SKM-1 (cell line): ENCODE measurements around the gene CCL8.
"Not testable (repeated sequence)": the region's sequence is repeated elsewhere in the genome, so short reads cannot be mapped to it uniquely, and the experiment has no call there.

Experiments used
- DNase-seq: peaks from one replicate; lab custom pipeline; 2025; ENCODE audit not compliant: unreplicated experiment; lab: John Stamatoyannopoulos, UW

The CCL8 gene

DNA sequence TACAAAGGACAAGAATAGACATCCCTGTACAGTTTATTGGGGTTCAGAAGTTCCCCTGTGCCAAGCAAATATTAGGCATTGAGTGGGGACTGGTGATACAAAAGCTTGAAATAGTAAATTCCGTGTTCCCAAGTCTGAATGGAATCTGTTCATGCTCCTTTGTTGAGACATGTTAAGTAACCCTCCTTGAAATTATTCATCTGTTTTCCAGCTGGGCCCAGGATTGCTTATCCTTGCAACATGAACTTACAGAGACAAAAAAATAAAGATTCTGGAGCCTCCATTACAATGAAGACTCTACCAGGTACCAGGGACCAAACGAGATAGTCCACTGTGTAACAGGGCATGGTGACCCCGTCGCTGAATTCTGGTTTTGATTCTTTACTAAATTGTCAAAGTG, 6.1 kb upstream of the CCL8 start:
- DNase-seq: no peak

DNA sequence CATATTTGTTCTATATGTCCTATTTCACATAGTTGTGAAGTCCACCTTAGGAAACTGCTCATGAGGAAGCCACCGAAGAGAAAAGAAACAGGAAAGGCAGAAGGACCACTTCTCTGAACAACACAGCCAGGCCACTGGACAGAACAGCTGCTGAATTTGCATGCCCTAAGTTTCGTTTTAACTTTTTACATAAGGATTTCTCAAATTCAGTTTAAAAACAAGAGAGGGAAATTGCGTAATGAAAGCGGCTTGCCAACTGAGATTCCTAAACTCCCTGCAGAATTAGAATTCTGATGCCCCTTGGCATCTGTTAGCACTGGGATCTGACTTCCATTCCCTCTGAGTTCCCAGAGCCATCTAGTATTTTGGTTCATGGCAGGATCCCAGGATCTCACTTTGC, 5.0 kb upstream of the CCL8 start:
- no peak for DNase-seq

- no peak for DNase-seq
These were observed 761 bp upstream of the CCL8 start for GRCh38 chr17:34318474-34318873.

- DNase-seq: no peak
These were observed 2.7 kb downstream of the CCL8 start for GRCh38 chr17:34321964-34322363.

DNA sequence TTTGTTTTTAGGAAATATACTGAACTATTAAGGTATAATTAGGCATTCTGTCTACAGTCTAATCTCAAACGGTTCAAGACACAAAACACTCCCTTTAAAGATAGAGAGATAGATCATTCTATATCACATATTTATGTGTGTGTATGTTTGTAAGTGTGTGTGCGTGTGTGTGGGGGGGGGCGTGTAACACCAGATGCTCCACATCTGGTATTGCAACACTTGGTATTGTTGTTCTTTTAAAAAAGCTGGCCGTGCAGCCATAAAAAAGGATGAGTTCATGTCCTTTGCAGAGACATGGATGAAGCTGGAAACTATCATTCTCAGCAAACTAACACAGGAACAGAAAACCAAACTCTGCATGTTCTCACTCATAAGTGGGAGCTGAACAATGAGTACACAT, 8.3 kb downstream of the CCL8 start:
- DNase-seq: not testable (repeated sequence)

DNA sequence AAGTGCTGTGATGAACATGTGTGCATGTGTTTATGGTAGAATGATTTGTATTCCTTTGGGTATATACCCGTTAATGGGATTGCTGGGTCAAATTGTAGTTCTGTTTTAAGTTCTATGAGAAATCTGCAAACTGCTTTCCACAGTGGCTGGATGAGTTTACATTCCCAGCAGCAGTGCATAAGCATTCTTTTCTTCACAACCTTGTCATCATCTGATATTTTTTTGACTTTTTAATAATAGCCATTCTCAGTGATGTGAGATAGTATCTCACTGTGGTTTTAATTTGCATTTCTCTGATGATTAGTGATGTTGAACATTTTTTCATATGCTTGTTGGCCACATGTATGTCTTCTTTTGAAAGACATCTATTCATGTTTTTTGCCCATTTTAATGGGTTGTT, 18.5 kb downstream of the CCL8 start:
- no peak for DNase-seq

- DNase-seq: no peak
These were observed 20.0 kb downstream of the CCL8 start for GRCh38 chr17:34339138-34339770.

GRCh38 chr17:34341916-34342315, 22.7 kb downstream of the CCL8 start:
- no peak for DNase-seq

DNA sequence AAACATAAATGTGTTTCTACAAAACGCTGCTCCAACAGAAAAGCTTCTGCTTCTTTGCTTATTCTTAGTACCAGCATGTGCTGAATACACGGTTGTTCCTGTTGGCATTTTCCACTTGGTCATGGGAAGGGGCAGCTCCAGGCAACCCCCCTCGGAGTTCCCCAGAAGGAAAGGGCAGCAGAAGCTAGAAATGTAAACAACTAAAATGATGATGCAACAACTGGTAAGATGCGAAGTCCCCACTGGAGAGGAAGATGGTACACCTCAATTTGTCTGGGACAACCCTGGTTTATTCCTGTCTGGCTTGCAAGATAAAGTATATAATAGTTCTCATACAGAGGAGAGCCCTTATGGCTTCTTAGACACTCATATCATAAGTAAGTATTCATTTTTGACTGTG, 27.8 kb downstream of the CCL8 start:
- DNase-seq: no peak

GRCh38 chr17:34349751-34350150, 30.5 kb downstream of the CCL8 start:
- DNase-seq: no peak

DNA sequence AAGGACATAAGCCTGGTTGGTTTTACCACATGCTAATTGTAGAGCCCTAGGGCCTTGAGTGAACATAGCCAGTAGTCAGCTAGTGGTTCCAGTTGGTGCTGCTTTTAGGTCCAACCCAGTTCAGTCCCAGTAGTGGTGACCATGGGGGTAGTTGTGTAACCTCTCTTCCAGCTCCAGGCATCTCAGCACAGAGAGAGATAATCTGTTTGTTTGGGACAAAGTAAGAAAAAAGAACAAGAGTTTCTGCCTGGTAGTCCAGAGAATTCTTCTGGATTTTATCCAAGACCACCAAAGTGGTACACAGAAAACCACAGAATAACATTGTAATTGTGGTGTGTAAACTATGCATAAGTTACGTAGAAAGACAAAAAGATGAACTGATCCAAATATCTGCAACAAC, 31.9 kb downstream of the CCL8 start:
- DNase-seq: no peak

DNA sequence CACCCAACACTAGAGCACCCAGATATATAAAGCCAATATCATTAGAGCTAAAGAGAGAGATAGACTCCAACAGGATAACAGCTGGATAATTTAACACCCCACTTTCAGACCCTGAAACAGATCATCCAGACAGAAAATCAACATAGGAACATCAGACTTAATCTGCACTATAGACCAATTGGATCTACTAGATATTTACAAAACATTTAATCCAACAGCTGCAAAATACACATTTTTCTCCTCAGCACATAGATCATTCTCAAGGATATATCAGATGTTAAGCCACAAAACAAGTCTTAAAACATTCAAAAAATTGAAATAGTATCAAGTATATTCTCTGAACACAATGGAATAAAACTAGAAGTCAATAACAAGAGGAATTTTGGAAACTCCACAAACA, 33.0 kb downstream of the CCL8 start:
- DNase-seq: no peak

DNA sequence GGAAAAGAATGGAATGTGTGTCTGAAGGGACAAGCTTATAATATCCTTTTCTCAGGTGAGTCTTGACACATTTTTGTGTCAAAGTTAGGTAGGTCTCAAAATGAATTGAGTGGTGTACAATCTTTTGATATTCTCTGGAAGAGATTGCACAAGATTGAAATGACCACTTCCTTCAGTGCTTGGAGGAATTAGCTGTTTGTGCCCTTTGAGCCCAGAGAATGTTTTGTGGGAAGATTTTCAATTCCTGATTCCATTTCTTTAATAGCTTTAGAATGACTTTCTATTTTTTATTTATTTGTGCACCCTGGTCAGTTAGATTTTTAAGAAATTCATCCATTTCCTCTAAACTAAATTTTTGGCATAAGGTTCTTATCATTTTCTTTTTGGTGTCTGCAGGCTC, 35.4 kb downstream of the CCL8 start:
- no peak for DNase-seq

DNA sequence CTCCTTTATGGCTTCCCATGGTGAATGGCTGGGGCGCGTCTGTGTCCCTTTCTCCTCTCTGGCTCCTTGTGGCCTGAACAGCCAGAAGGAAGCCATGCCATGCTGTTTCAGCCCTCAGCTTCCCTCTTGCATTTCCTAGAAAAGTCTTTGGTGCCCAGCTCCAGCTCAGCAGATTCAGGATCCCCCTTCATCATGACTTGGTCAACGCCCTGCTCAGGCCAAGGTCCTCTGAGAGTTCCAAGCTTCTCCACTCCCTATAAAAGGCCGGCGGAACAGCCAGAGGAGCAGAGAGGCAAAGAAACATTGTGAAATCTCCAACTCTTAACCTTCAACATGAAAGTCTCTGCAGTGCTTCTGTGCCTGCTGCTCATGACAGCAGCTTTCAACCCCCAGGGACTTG, 37.0 kb downstream of the CCL8 start, which contains the start of gene CCL13:
Gene CCL13 (plus strand): TSS at position 287 of the 400 bp plus-strand sequence. CDS start 47 bp downstream, at position 334.
- no peak for DNase-seq

- DNase-seq: no peak
These were observed 38.2 kb downstream of the CCL8 start for GRCh38 chr17:34357398-34357797.

DNA sequence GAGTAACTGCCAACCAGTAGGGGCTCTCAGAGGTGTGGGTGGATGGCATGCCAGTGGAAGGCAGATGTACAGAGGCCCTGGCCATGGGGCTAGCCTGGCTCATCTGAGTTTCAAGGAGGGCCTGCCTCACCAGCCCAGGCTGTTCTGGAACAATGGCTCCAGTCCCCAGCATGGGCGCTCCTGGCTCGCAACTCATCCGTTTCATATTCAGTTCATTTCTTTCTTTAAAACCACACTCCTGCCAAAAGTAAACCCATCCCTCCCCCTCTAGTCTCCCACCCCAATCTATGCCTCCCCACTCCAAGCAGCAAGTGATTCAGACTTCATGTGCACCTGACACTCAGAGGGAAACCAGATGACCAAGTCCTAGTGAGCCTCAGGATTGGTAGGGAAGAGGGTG, 39.4 kb downstream of the CCL8 start:
- DNase-seq: no peak

DNA sequence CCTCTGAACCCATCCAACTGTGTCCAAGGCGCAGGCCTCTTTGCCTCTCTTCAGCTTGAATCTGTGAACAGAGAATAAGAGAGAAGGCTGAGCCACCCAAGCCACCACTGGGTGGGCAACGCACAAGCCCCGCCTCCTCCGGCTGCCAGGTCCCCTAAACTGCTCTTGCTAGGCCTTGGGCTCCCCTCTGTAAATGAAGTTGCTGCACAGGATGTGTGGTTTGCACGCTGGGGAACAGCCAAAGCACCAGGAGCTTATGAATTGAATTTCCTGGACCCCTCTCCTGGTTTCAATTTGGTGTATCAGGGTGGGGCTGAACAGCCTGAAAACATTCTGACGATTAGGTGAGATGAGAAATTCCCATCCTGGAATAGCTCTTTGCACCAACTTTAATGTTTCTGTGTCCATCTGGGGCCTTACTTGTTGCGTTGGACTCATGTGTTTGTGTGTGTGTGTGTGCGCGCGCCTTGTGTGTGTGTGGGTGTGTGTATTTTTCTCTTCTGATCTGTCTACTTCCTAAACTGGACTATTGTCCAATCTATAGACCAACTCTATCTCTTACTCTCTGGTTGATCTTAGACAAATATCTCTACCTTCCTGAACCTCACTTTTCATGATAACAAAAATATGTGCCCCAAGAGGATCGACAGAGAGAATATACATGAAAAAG, 41.5 kb downstream of the CCL8 start:
- DNase-seq: no peak

DNA sequence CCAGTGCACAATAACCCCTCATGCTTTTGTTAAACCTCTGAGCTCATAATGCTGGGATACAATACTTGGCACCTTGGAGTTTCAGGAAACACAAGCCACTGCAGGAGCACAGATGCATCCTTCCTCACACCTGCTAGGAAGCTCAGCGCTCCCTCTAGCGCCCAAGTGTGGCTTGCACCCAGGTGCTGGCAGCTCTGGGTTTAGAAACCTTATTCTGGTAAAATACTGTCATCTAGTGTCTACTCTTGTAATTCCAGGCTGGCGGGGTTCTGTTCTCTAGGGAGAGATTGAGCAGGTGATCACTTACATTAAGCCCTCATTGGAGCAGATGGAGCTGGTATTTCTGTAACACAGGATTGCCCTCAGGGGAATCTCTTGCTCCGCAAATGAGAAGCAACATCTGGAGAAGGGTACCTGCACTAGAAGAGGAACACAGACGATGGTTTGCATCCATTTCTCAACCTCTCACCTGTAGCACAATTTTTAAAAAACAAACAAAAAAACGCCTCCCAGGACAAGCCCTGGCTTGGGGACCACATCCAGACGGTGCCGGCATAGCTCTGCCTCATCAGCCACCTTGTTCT, 42.3 kb downstream of the CCL8 start:
- peak; percentile 73 for DNase-seq

DNA sequence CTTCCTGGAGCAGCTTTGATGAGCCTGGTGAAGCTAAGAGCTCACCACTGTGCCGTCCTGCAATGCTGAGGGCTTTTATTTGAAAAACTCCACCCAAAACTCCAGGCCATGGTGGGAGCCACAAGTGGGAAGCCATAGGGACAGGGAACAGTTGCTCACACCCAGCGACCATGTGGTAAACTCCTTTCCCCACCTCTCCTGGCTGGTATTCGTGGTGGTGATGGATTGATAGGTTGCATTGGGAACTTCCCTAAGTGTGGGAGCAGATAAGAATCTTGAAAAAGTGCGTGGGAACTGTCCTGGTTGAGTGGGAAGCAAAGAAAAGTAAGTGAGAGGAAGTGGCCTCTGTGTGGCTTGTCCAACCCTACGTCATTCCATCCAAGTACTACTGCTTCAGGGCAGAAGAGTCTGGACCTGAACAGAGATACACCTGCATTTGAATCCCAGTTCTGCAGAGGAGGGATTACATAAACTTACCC, 44.0 kb downstream of the CCL8 start, which contains the start of gene CCL1:
Gene CCL1 (minus strand): TSS at position 51 of the 479 bp plus-strand sequence. CDS start 72 bp downstream, outside the sequence.
- no peak for DNase-seq

DNA sequence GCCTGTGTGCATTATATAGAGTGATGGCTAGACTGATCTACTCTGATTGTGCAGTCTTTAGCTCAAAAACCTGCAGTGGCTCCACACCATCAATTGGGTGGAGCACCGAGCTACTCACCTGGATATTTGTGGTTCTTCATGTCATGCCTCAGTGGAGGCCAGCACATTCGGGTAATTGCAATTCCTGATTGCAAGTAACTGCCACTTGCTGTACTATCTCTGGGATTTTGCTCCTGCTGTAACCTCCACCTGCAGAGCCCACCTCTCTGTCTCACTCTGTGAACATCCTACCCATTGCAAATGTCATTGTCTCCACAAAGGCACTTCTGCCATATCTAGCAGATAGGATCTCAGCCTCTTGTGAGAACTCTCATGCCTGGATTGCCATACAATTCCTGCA, 45.5 kb downstream of the CCL8 start:
- DNase-seq: no peak

GRCh38 chr17:34365340-34365739, 46.1 kb downstream of the CCL8 start:
- DNase-seq: no peak

- no peak for DNase-seq
These were observed 46.8 kb downstream of the CCL8 start for GRCh38 chr17:34366010-34366409.
